Mucosa of rectum (tissue), 2 donors: ENCODE results near the gene RAB7B.

Experiments used
- H3K27ac ChIP-seq, 2 donors: one replicate each; pipeline ENCODE4 v1.7.0; 2013; ENCODE audit warnings: inconsistent platforms in 2 of 2, low read depth in 2 of 2, low read length in 2 of 2
- H3K27me3 ChIP-seq, 2 donors: one replicate each; pipeline ENCODE4 v1.7.0; 2013; ENCODE audit warnings: low read length in 2 of 2; ENCODE audit not compliant: control insufficient read depth in 2 of 2, insufficient read depth in 2 of 2
- H3K36me3 ChIP-seq, 2 donors: one replicate each; pipeline ENCODE4 v1.7.0; 2013; ENCODE audit warnings: low read length in 2 of 2; ENCODE audit not compliant: control insufficient read depth in 2 of 2, insufficient read depth in 2 of 2
- H3K4me1 ChIP-seq, 2 donors: one replicate each; pipeline ENCODE4 v1.7.0; 2013; ENCODE audit warnings: low read length in 2 of 2, mild to moderate bottlenecking in 1 of 2; ENCODE audit not compliant: control insufficient read depth in 2 of 2, insufficient read depth in 2 of 2
- H3K4me3 ChIP-seq, 2 donors: one replicate each; pipeline ENCODE4 v1.7.0; 2013; ENCODE audit warnings: low read length in 2 of 2
- H3K9ac ChIP-seq, 2 donors: one replicate each; pipeline ENCODE4 v1.7.0; 2013; ENCODE audit warnings: low read length in 2 of 2, low read depth in 1 of 2, mild to moderate bottlenecking in 1 of 2
- H3K9me3 ChIP-seq, 2 donors: one replicate each; pipeline ENCODE4 v1.7.0; 2013; ENCODE audit warnings: low read length in 2 of 2; ENCODE audit not compliant: control insufficient read depth in 2 of 2
- donor health status: healthy.
- donor health status: Normal muscosa, but diverticular disease.

RAB7B gene

GRCh38 chr1:205967554-205968335 lies 35.5 kb downstream of the RAB7B start:
- no peaks in the 10 kb centered on the region for H3K27me3 ChIP-seq
- H3K36me3 ChIP-seq: no peaks in the 10 kb centered on the region
- no peak overlapping the region for H3K4me3 ChIP-seq
- no peaks in the 10 kb centered on the region for H3K9me3 ChIP-seq
- H3K9ac ChIP-seq: no peak overlapping the region
- no peaks in the 10 kb centered on the region for H3K4me1 ChIP-seq
- H3K27ac ChIP-seq: no peak overlapping the region

- H3K36me3 ChIP-seq: no peaks in the 10 kb centered on the region
- no peaks in the 10 kb centered on the region for H3K27me3 ChIP-seq
- H3K4me3 ChIP-seq: no peak overlapping the region
- no peaks in the 10 kb centered on the region for H3K9me3 ChIP-seq
- H3K27ac ChIP-seq: no peak overlapping the region
- no peak overlapping the region for H3K9ac ChIP-seq
- H3K4me1 ChIP-seq: no peaks in the 10 kb centered on the region
Observed at GRCh38 chr1:205965036-205965884, 37.9 kb downstream of the RAB7B start.

GRCh38 chr1:205963352-205964155 lies 39.6 kb downstream of the RAB7B start:
- Histone ChIP-seq H3K4me1 (no peaks in the 10 kb centered on the region), H3K9me3 (no peaks in the 10 kb centered on the region), H3K4me3 (no peak overlapping the region), H3K36me3 (no peaks in the 10 kb centered on the region), H3K9ac (no peak overlapping the region), H3K27ac (no peak overlapping the region), H3K27me3 (no peaks in the 10 kb centered on the region)

- Histone ChIP-seq H3K36me3 (no peaks in the 10 kb centered on the region), H3K4me1 (no peaks in the 10 kb centered on the region), H3K9ac (no peak overlapping the region), H3K27ac (no peak overlapping the region), H3K27me3 (no peaks in the 10 kb centered on the region), H3K4me3 (no peak overlapping the region), H3K9me3 (no peaks in the 10 kb centered on the region)
Observed at GRCh38 chr1:205962821-205963221, 40.4 kb downstream of the RAB7B start.

GRCh38 chr1:205961991-205962820 lies 41.0 kb downstream of the RAB7B start:
- Histone ChIP-seq H3K9me3 (no peaks in the 10 kb centered on the region), H3K4me1 (no peaks in the 10 kb centered on the region), H3K36me3 (no peaks in the 10 kb centered on the region), H3K4me3 (no peak overlapping the region), H3K9ac (no peak overlapping the region), H3K27ac (no peak overlapping the region), H3K27me3 (no peaks in the 10 kb centered on the region)

- no peak overlapping the region for H3K27ac ChIP-seq
Observed at GRCh38 chr1:205961405-205961804, 41.8 kb downstream of the RAB7B start.

GRCh38 chr1:205959789-205960188 lies 43.4 kb downstream of the RAB7B start:
- H3K36me3 ChIP-seq: no peaks in the 10 kb centered on the region
- no peaks in the 10 kb centered on the region for H3K9me3 ChIP-seq
- no peaks in the 10 kb centered on the region for H3K4me1 ChIP-seq
- H3K4me3 ChIP-seq: no peak overlapping the region
- H3K27ac ChIP-seq: no peak overlapping the region
- peaks cover 0 to 3% of the 10 kb centered on the region in 2 donors for H3K27me3 ChIP-seq
- H3K9ac ChIP-seq: no peak overlapping the region

More at GRCh38 chr1:205961405-205961804, 41.8 kb downstream of the RAB7B start:
- no peak overlapping the region for H3K4me3 ChIP-seq
- H3K36me3 ChIP-seq: no peaks in the 10 kb centered on the region
- no peaks in the 10 kb centered on the region for H3K4me1 ChIP-seq
- H3K9ac ChIP-seq: no peak overlapping the region
- no peaks in the 10 kb centered on the region for H3K27me3 ChIP-seq
- no peaks in the 10 kb centered on the region for H3K9me3 ChIP-seq

GRCh38 chr1:205955499-205955898 lies 47.7 kb downstream of the RAB7B start:
- H3K9ac ChIP-seq: no peak overlapping the region
- H3K9me3 ChIP-seq: no peaks in the 10 kb centered on the region
- peaks cover 0 to 3% of the 10 kb centered on the region in 2 donors for H3K27me3 ChIP-seq
- no peaks in the 10 kb centered on the region for H3K4me1 ChIP-seq
- H3K4me3 ChIP-seq: no peak overlapping the region
- H3K27ac ChIP-seq: no peak overlapping the region
- no peaks in the 10 kb centered on the region for H3K36me3 ChIP-seq

GRCh38 chr1:205954819-205955404 lies 48.3 kb downstream of the RAB7B start:
- H3K9me3 ChIP-seq: no peaks in the 10 kb centered on the region
- no peak overlapping the region for H3K9ac ChIP-seq
- no peak overlapping the region for H3K27ac ChIP-seq
- peaks cover 0 to 3% of the 10 kb centered on the region in 2 donors for H3K27me3 ChIP-seq
- H3K36me3 ChIP-seq: no peaks in the 10 kb centered on the region
- no peaks in the 10 kb centered on the region for H3K4me1 ChIP-seq
- H3K4me3 ChIP-seq: no peak overlapping the region
